H9 (cell line): Measurements from ENCODE around the gene JADE2. TPM values are rescaled to one million over a fixed set of nuclear protein-coding genes. Genes with fewer than 3 reads are reported as not detected.
A peak's percentile ranks its signal among the peaks of the same experiment; 100 is the strongest.

Experiments
- DNase-seq: peaks from one replicate; pipeline ENCODE4 v3.0.0-alpha.2; 2017
- H2AFZ ChIP-seq: one replicate; pipeline ENCODE4 v1.6.1; 2013; ENCODE audit warnings: mild to moderate bottlenecking, low read length, control low read depth, moderate library complexity
- H2AK5ac ChIP-seq: 2 replicates; pipeline ENCODE4 v1.6.1; 2013; ENCODE audit warnings: low read length, control low read depth, mixed read lengths; ENCODE audit not compliant: insufficient read length
- H2BK120ac ChIP-seq: one replicate; pipeline ENCODE4 v1.6.1; 2013; ENCODE audit warnings: low read depth, mild to moderate bottlenecking, low read length, control low read depth, inconsistent platforms; ENCODE audit not compliant: poor library complexity, severe bottlenecking
- H2BK12ac ChIP-seq: 2 replicates; pipeline ENCODE4 v1.6.1; 2013; ENCODE audit warnings: low read length, control low read depth, mixed read lengths, low read depth; ENCODE audit not compliant: insufficient read length
- H2BK15ac ChIP-seq: 2 replicates; pipeline ENCODE4 v1.6.1; 2013; ENCODE audit warnings: low read depth, low read length, control low read depth
- H2BK20ac ChIP-seq: one replicate; pipeline ENCODE4 v1.6.1; 2013; ENCODE audit warnings: low read depth, mild to moderate bottlenecking, low read length, control low read depth, inconsistent platforms; ENCODE audit not compliant: poor library complexity, severe bottlenecking
- H2BK5ac ChIP-seq: 2 replicates; pipeline ENCODE4 v1.6.1; 2013; ENCODE audit warnings: low read length, control low read depth, mixed read lengths; ENCODE audit not compliant: insufficient read length
- H3K14ac ChIP-seq: 2 replicates; pipeline ENCODE4 v1.6.1; 2013; ENCODE audit warnings: low read length, control low read depth; ENCODE audit not compliant: insufficient read depth
- H3K18ac ChIP-seq: 2 replicates; pipeline ENCODE4 v1.6.1; 2013; ENCODE audit warnings: low read depth, mild to moderate bottlenecking, mixed read lengths, low read length, control low read depth; ENCODE audit not compliant: insufficient read length
- H3K23ac ChIP-seq: 2 replicates; pipeline ENCODE4 v1.6.1; 2013; ENCODE audit warnings: low read length, control low read depth, mixed read lengths, low read depth; ENCODE audit not compliant: insufficient read length
- H3K23me2 ChIP-seq: 2 replicates; pipeline ENCODE4 v1.6.1; 2013; ENCODE audit warnings: low read depth, mild to moderate bottlenecking, mixed read lengths, low read length, control low read depth; ENCODE audit not compliant: insufficient read length, poor library complexity, severe bottlenecking
- H3K27ac ChIP-seq: 2 replicates; pipeline ENCODE4 v1.5.1; 2013; ENCODE audit warnings: low read length, control low read depth, mixed read lengths, low read depth; ENCODE audit not compliant: insufficient read length
- H3K27me3 ChIP-seq: 2 replicates; pipeline ENCODE4 v1.6.1; 2013; ENCODE audit warnings: low read length, control low read depth, inconsistent platforms; ENCODE audit not compliant: insufficient read depth
- H3K4ac ChIP-seq: 2 replicates; pipeline ENCODE4 v1.6.1; 2013; ENCODE audit warnings: low read depth, mild to moderate bottlenecking, control low read depth, inconsistent platforms, low read length, moderate library complexity
- H3K4me1 ChIP-seq: 2 replicates; pipeline ENCODE4 v1.6.1; 2013; ENCODE audit warnings: low read length, control low read depth, inconsistent platforms; ENCODE audit not compliant: insufficient read depth
- H3K4me2 ChIP-seq: 2 replicates; pipeline ENCODE4 v1.6.1; 2013; ENCODE audit warnings: low read length, control low read depth, mixed read lengths; ENCODE audit not compliant: insufficient read length, insufficient read depth
- H3K56ac ChIP-seq: 2 replicates; pipeline ENCODE4 v1.6.1; 2013; ENCODE audit warnings: low read depth, mild to moderate bottlenecking, mixed read lengths, low read length, control low read depth; ENCODE audit not compliant: insufficient read length
- H3K79me1 ChIP-seq: 2 replicates; pipeline ENCODE4 v1.6.1; 2013; ENCODE audit warnings: low read depth, mild to moderate bottlenecking, moderate library complexity, low read length, control low read depth, inconsistent platforms; ENCODE audit not compliant: insufficient read depth, poor library complexity, severe bottlenecking
- H3K79me2 ChIP-seq: 2 replicates; pipeline ENCODE4 v1.6.1; 2013; ENCODE audit warnings: low read length, control low read depth, inconsistent platforms; ENCODE audit not compliant: insufficient read depth
- H3K9ac ChIP-seq: 2 replicates; pipeline ENCODE4 v1.6.1; 2013; ENCODE audit warnings: low read length, control low read depth, mixed read lengths; ENCODE audit not compliant: insufficient read length; ENCODE audit errors: extremely low read depth
- H3K9me3 ChIP-seq: one replicate; pipeline ENCODE4 v1.6.1; 2013; ENCODE audit warnings: low read depth, low read length, inconsistent platforms; ENCODE audit not compliant: control insufficient read depth
- H3T11ph ChIP-seq: one replicate; pipeline ENCODE4 v1.6.1; 2013; ENCODE audit warnings: mild to moderate bottlenecking, low read length, control low read depth, inconsistent platforms
- H4K20me1 ChIP-seq: one replicate; pipeline ENCODE4 v1.6.1; 2013; ENCODE audit not compliant: control insufficient read depth, insufficient read length, insufficient read depth
- H4K5ac ChIP-seq: 2 replicates; pipeline ENCODE4 v1.6.1; 2013; ENCODE audit warnings: low read depth, mild to moderate bottlenecking, mixed read lengths, low read length, control low read depth; ENCODE audit not compliant: insufficient read length
- H4K8ac ChIP-seq: replicated peaks from 2 replicates; pipeline ENCODE4 v1.6.1; 2013; ENCODE audit warnings: low read length, control low read depth, mixed read lengths, low read depth; ENCODE audit not compliant: insufficient read length
- H4K91ac ChIP-seq: 2 replicates; pipeline ENCODE4 v1.6.1; 2013; ENCODE audit warnings: low read depth, mild to moderate bottlenecking, moderate library complexity, mixed read lengths, low read length, control low read depth; ENCODE audit not compliant: insufficient read length
- H3K27ac Mint-ChIP-seq, 3 experiments: 2 replicates in 2 of 3; 3 replicates in 1 of 3; pipeline ENCODE4 v1.8.0; 2020 to 2021; ENCODE audit warnings: mixed read lengths in 3 of 3, mild to moderate bottlenecking in 1 of 3, moderate library complexity in 1 of 3
- H3K27me3 Mint-ChIP-seq: 2 replicates; pipeline ENCODE4 v1.8.0; 2021; ENCODE audit warnings: low read depth, mild to moderate bottlenecking, moderate library complexity, mixed read lengths
- H3K36me3 Mint-ChIP-seq, 3 experiments: 2 replicates in 2 of 3; 3 replicates in 1 of 3; pipeline ENCODE4 v1.8.0; 2020 to 2021; ENCODE audit warnings: low read depth in 3 of 3, mixed read lengths in 3 of 3; ENCODE audit not compliant: insufficient read depth in 1 of 3
- H3K4me1 Mint-ChIP-seq, 2 experiments: 2 replicates each; pipeline ENCODE4 v1.8.0; 2020; ENCODE audit warnings: mixed read lengths in 2 of 2
- H3K4me3 Mint-ChIP-seq, 2 experiments: 2 replicates in 1 of 2; 3 replicates in 1 of 2; pipeline ENCODE4 v1.8.0; 2020 to 2021; ENCODE audit warnings: mild to moderate bottlenecking in 2 of 2, mixed read lengths in 2 of 2, moderate library complexity in 1 of 2
- H3K9me3 Mint-ChIP-seq, 2 experiments: 2 replicates in 1 of 2; 3 replicates in 1 of 2; pipeline ENCODE4 v1.8.0; 2020; ENCODE audit warnings: mild to moderate bottlenecking in 2 of 2, mixed read lengths in 2 of 2, moderate library complexity in 1 of 2
- CTCF ChIP-seq: fragments of 200-600 bp; sonication (generic); conservative IDR thresholded peaks from 3 replicates; pipeline ENCODE4 v1.8.0; 2021; ENCODE audit warnings: antibody characterized with exemption, mild to moderate bottlenecking
- WGBS: extraction: QIAGEN DNeasy Blood & Tissue Kit; methylation state at CpG from one replicate; pipeline ENCODE4 v1.1.7; 2013; ENCODE audit warnings: missing lambda C conversion rate, low lambda C conversion rate, mixed read lengths; ENCODE audit not compliant: insufficient read length; ENCODE audit errors: extremely low coverage; 5-methylcytosine and 5-hydroxymethylcytosine counted together
- total RNA-seq: library from RNA; stranded (reverse); gene quantifications from 2 replicates; pipeline ENCODE4 v1.2.1, GENCODE V29; 2021

The JADE2 gene
- total RNA-seq, 1 experiment from 2014 or later: 99.7 TPM

- Histone ChIP-seq H4K20me1 (no peaks in the 10 kb centered on the region), H3K4me2 (peak overlapping the region; percentile 47), H3K14ac (no peak overlapping the region), H3K4ac (no peak overlapping the region), H3K27ac (peak overlapping the region; percentile 68), H2BK20ac (no peak overlapping the region), H3K23ac (no peak overlapping the region), H4K91ac (no peak overlapping the region), H3K27me3 (no peaks in the 10 kb centered on the region), H3K79me2 (no peaks in the 10 kb centered on the region), H2BK120ac (peak overlapping the region; percentile 24), H3K9me3 (no peaks in the 10 kb centered on the region), H3K18ac (peak overlapping the region; percentile 64), H3K56ac (no peak overlapping the region), H2BK5ac (no peak overlapping the region), H2BK15ac (no peak overlapping the region), H3K4me1 (peaks cover 18% of the 10 kb centered on the region; the same call in 1 of the 2 replicates), H4K5ac (no peak overlapping the region), H2AK5ac (no peak overlapping the region), H3K79me1 (no peaks in the 10 kb centered on the region), H3K23me2 (no peaks in the 10 kb centered on the region), H2BK12ac (no peak overlapping the region), H2AFZ (no peak overlapping the region), H3K9ac (no peak overlapping the region), H4K8ac (no peak overlapping the region), H3T11ph (no peak overlapping the region)
- peak overlapping the region; percentile 4 to 57; a peak in 4 of 5 replicates for H3K4me3 Mint-ChIP-seq
- H3K27me3 Mint-ChIP-seq: peaks cover 2% of the 10 kb centered on the region; the same call in 1 of the 2 replicates
- no peak for TF ChIP-seq CTCF
- no peaks in the 10 kb centered on the region for H3K36me3 Mint-ChIP-seq
- H3K4me1 Mint-ChIP-seq: peaks cover 36 to 45% of the 10 kb centered on the region in 2 experiments
- no CpG with 5 or more reads among the region's 7 CpGs for WGBS
- no peaks in the 10 kb centered on the region for H3K9me3 Mint-ChIP-seq
- peak; percentile 83 for DNase-seq
- peak overlapping the region; percentile 92 to 95 (median 92); a peak in 6 of 7 replicates for H3K27ac Mint-ChIP-seq
Measured at GRCh38 chr5:134592141-134592746, 66.8 kb downstream of the JADE2 start.
